Activated B cell treated with CpG ODN at 0.5 μM for 24 hours (primary cell): Measurements from ENCODE around the gene SLC13A5. TPM values are rescaled to one million over a fixed set of nuclear protein-coding genes. Genes with fewer than 3 reads are reported as not detected.

ENCODE experiments used
- ATAC-seq: fragments of 200-7000 bp; cut with Tn5 transposase; one replicate; pipeline ENCODE4 v1.10.0; 2021; ENCODE audit warnings: low read depth, mild to moderate bottlenecking, moderate library complexity
- CTCF ChIA-PET: fragments of 350-600 bp; sonication (Branson Sonifier 250); formaldehyde crosslinking; loops from one replicate; lab custom pipeline; 2021; ENCODE audit warnings: antibody characterized with exemption; lab: Charles Lee
- POLR2A ChIA-PET: fragments of 350-600 bp; sonication (Branson Sonifier 250); formaldehyde crosslinking; loops from one replicate; lab custom pipeline; 2021; ENCODE audit warnings: antibody characterized with exemption; lab: Charles Lee
- DNase-seq: peaks from one replicate; pipeline ENCODE4 v3.0.0; 2022
- H3K27ac Mint-ChIP-seq: one replicate; pipeline ENCODE4 v1.8.0; 2020; ENCODE audit warnings: mixed read lengths
- H3K27me3 Mint-ChIP-seq: one replicate; pipeline ENCODE4 v1.8.0; 2021; ENCODE audit warnings: mixed read lengths
- H3K36me3 Mint-ChIP-seq: one replicate; pipeline ENCODE4 v1.8.0; 2021; ENCODE audit warnings: low read depth, mixed read lengths
- H3K4me1 Mint-ChIP-seq: one replicate; pipeline ENCODE4 v1.8.0; 2021; ENCODE audit warnings: mixed read lengths
- H3K4me3 Mint-ChIP-seq: one replicate; pipeline ENCODE4 v1.8.0; 2020; ENCODE audit warnings: mild to moderate bottlenecking, mixed read lengths
- H3K9me3 Mint-ChIP-seq: one replicate; pipeline ENCODE4 v1.8.0; 2020; ENCODE audit warnings: mixed read lengths
- CTCF ChIP-seq: fragments of 200-600 bp; IDR thresholded peaks from one replicate; pipeline ENCODE4 v1.8.0; 2022; ENCODE audit warnings: antibody characterized with exemption, mild to moderate bottlenecking
- intact Hi-C: fragments of 100-400 bp; cut with micrococcal nuclease; formaldehyde crosslinking; loops from one replicate; pipeline ENCODE4 v1.15.1; 2024
- total RNA-seq: library from RNA; stranded (reverse); gene quantifications from 2 replicates; pipeline ENCODE4 v1.2.3, GENCODE V29; 2022

SLC13A5 gene
- total RNA-seq, 1 donor from 2014 or later = not detected

DNA sequence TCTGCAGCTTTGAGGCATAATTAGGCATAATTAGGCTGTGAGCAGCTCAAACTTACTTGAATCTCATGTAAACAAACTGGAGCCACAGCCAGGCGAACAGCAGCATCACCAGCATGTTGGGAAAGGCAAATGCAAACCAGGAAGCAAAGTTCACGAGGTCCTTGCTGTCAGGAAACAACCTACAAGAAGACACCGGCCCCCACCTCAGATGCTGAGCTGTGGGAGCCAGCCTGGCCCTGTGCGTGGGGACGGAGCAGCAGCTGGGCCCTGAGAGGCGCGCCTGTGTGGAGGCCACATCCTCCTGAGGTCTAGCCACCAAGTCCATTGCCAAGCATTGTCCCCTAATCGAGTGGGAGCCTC lies 12.2 kb downstream of the SLC13A5 start:
- Mint-ChIP-seq H3K27me3 (peaks cover 18% of the 10 kb centered on the region), H3K4me3 (no peak overlapping the region), H3K27ac (no peak overlapping the region), H3K4me1 (peaks cover 3% of the 10 kb centered on the region), H3K9me3 (no peaks in the 10 kb centered on the region), H3K36me3 (no peaks in the 10 kb centered on the region)
- ATAC-seq = no peak
- ChIA-PET CTCF (interaction anchor here (2.5 kb wide), 1 partner anchor 228 kb away, joined by 15 read pairs; no protein-coding TSS in a partner anchor), POLR2A (no interaction called here)
- intact Hi-C loops = loop anchor here (1.0 kb wide), 1 partner anchor 228 kb away; no protein-coding TSS in a partner anchor
- TF ChIP-seq CTCF = no peak
- no peak for DNase-seq

GRCh38 chr17:6699997-6700947 lies 12.9 kb downstream of the SLC13A5 start:
- peaks cover 17% of the 10 kb centered on the region for H3K27me3 Mint-ChIP-seq
- H3K4me1 Mint-ChIP-seq = peaks cover 3% of the 10 kb centered on the region
- H3K36me3 Mint-ChIP-seq = no peaks in the 10 kb centered on the region
- no peak overlapping the region for H3K4me3 Mint-ChIP-seq
- no peak for TF ChIP-seq CTCF
- no peak overlapping the region for H3K27ac Mint-ChIP-seq
- intact Hi-C loops = no loop called here
- ChIA-PET CTCF (interaction anchor here (2.5 kb wide), 1 partner anchor 227 kb away, joined by 15 read pairs; no protein-coding TSS in a partner anchor), POLR2A (no interaction called here)
- ATAC-seq (no peak), DNase-seq (no peak)
- H3K9me3 Mint-ChIP-seq = no peaks in the 10 kb centered on the region

- Mint-ChIP-seq H3K27me3 (peaks cover 15% of the 10 kb centered on the region), H3K9me3 (no peaks in the 10 kb centered on the region), H3K4me3 (no peak overlapping the region), H3K36me3 (no peaks in the 10 kb centered on the region), H3K4me1 (peaks cover 3% of the 10 kb centered on the region), H3K27ac (no peak overlapping the region)
- no peak for DNase-seq
- no peak for ATAC-seq
- ChIA-PET POLR2A (no interaction called here), CTCF (no interaction called here)
- no peak for TF ChIP-seq CTCF
- intact Hi-C loops = no loop called here
Observed at GRCh38 chr17:6698004-6698403, 15.2 kb downstream of the SLC13A5 start.

GRCh38 chr17:6696906-6697305 lies 16.3 kb downstream of the SLC13A5 start:
- ATAC-seq = no peak
- no peak for DNase-seq
- Mint-ChIP-seq H3K4me1 (peaks cover under 1% of the 10 kb centered on the region), H3K9me3 (no peaks in the 10 kb centered on the region), H3K36me3 (no peaks in the 10 kb centered on the region), H3K27ac (no peak overlapping the region), H3K4me3 (no peak overlapping the region), H3K27me3 (peaks cover 20% of the 10 kb centered on the region)
- CTCF ChIA-PET = no interaction called here
- POLR2A ChIA-PET = no interaction called here
- no peak for TF ChIP-seq CTCF
- intact Hi-C loops = no loop called here

GRCh38 chr17:6695565-6695964 lies 17.6 kb downstream of the SLC13A5 start:
- intact Hi-C loops = no loop called here
- TF ChIP-seq CTCF = no peak
- Mint-ChIP-seq H3K4me3 (no peak overlapping the region), H3K9me3 (no peaks in the 10 kb centered on the region), H3K27me3 (peaks cover 25% of the 10 kb centered on the region), H3K36me3 (no peaks in the 10 kb centered on the region), H3K4me1 (no peaks in the 10 kb centered on the region), H3K27ac (no peak overlapping the region)
- no peak for DNase-seq
- ChIA-PET CTCF (no interaction called here), POLR2A (no interaction called here)
- no peak for ATAC-seq
